Testis (tissue), 2 donors: ENCODE results near the gene SLC17A6.

Experiments
- CTCF ChIP-seq, 3 experiments: fragments of 450-650 bp in 2 of 3; fragments of 200-600 bp in 1 of 3; sonication (generic) in 1 of 3; IDR thresholded peaks; one replicate each; pipeline ENCODE4 v1.5.1; 2016 to 2019; ENCODE audit warnings: antibody characterized with exemption in 3 of 3, mild to moderate bottlenecking in 2 of 3, moderate library complexity in 1 of 3
- POLR2A ChIP-seq: fragments of 450-650 bp; IDR thresholded peaks from one replicate; pipeline ENCODE4 v1.6.1; 2017; ENCODE audit warnings: antibody characterized with exemption, mild to moderate bottlenecking, moderate library complexity

- TF ChIP-seq CTCF (IDR thresholded peaks at IDR 0.05) (no peak), POLR2A (no peak)
Observed at GRCh38 chr11:22337596-22338485, at the start of gene SLC17A6.
